ENCODE data around the gene ZNF2.
"Not testable (repeated sequence)": the region's sequence is repeated elsewhere in the genome, so short reads cannot be mapped to it uniquely, and the experiment has no call there.

Gene ZNF2

DNA sequence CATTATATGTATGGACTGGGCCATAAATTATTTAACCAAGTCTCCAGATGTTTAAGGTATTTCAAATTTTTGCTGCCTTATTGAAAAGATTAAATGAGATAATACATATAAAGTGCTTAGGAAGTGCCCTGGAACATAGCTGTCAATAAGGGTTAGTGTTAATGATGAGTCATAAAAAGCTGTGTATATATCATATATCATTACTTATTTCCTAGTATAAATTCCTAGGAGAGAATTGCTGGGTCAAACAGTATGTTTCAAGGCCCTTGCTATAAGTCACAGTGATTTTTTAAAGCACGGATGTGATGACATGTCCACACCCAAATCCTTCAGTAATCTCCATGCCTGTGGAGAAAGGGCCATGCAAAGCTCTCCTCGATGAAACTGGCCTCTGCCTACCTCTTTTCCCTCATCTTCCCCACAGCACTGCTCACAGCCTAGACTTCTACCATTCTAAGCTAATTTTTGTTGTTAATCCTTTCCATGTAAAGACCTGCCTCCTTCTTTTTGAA, 8.5 kb downstream of the ZNF2 start:
- Mint-ChIP-seq H3K4me3 (no peak overlapping the region), H3K36me3 (ENCODE audit: low read depth) (peaks cover 19% of the 10 kb centered on the region), H3K4me1 (ENCODE audit: low read depth) (no peaks in the 10 kb centered on the region), H3K27me3 (ENCODE audit: low read depth) (no peaks in the 10 kb centered on the region), H3K27ac (no peak overlapping the region), H3K9me3 (peaks cover 15% of the 10 kb centered on the region)
- no peak for DNase-seq (ENCODE audit: low spot score)

- no peaks in the 10 kb centered on the region for H3K4me1 Mint-ChIP-seq (ENCODE audit: low read depth)
- peaks cover 48% of the 10 kb centered on the region for H3K9me3 Mint-ChIP-seq
- peaks cover 62% of the 10 kb centered on the region for H3K36me3 Mint-ChIP-seq (ENCODE audit: low read depth)
- no peak overlapping the region for H3K4me3 Mint-ChIP-seq
- no peaks in the 10 kb centered on the region for H3K27me3 Mint-ChIP-seq (ENCODE audit: low read depth)
- no peak overlapping the region for H3K27ac Mint-ChIP-seq
- DNase-seq (ENCODE audit: low spot score), result no peak
Measured at GRCh38 chr2:95179451-95179850, 13.8 kb downstream of the ZNF2 start.

DNA sequence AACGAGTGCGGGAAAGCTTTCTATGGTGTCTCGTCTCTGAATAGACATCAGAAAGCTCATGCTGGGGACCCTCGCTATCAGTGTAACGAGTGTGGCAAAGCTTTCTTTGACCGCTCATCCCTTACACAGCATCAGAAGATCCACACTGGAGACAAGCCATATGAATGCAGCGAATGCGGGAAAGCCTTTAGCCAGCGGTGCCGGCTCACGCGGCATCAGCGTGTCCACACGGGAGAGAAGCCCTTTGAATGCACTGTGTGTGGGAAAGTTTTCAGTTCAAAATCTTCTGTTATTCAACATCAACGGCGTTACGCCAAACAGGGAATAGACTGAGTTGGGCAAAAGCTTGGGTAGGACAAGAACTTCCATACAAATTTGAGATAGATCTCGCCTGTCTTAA, 16.2 kb downstream of the ZNF2 start:
- Mint-ChIP-seq H3K4me1 (ENCODE audit: low read depth) (no peaks in the 10 kb centered on the region), H3K27me3 (ENCODE audit: low read depth) (no peaks in the 10 kb centered on the region), H3K4me3 (no peak overlapping the region), H3K36me3 (ENCODE audit: low read depth) (peaks cover 62% of the 10 kb centered on the region), H3K9me3 (peaks cover 56% of the 10 kb centered on the region), H3K27ac (no peak overlapping the region)
- no peak for DNase-seq (ENCODE audit: low spot score)

DNA sequence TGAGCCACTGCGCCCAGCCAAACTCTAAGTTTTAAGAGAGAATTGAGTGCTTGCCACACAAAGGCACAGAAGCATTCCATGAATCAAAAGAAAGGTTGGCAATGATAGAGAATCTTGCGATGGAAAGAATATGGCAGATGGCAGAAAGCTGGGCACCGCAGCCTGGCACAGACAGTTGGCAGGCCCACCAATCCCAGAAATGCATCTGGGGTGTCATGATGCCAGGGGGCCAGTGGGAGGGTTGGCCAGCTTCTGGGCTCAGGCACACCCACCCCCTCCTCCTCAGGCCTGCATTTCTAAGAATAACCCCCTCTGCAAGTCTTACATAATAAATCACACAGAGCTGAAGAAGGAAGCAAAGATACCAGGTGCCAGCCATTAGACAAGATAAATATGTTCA, 19.6 kb downstream of the ZNF2 start:
- peaks cover 33% of the 10 kb centered on the region for H3K36me3 Mint-ChIP-seq (ENCODE audit: low read depth)
- no peaks in the 10 kb centered on the region for H3K4me1 Mint-ChIP-seq (ENCODE audit: low read depth)
- no peak overlapping the region for H3K27ac Mint-ChIP-seq
- no peak overlapping the region for H3K4me3 Mint-ChIP-seq
- no peak for DNase-seq (ENCODE audit: low spot score)
- H3K27me3 Mint-ChIP-seq (ENCODE audit: low read depth), result no peaks in the 10 kb centered on the region
- H3K9me3 Mint-ChIP-seq, result peaks cover 35% of the 10 kb centered on the region

GRCh38 chr2:95185973-95186372, 20.4 kb downstream of the ZNF2 start:
- Mint-ChIP-seq H3K4me3 (no peak overlapping the region), H3K4me1 (ENCODE audit: low read depth) (no peaks in the 10 kb centered on the region), H3K27ac (no peak overlapping the region), H3K27me3 (ENCODE audit: low read depth) (no peaks in the 10 kb centered on the region), H3K9me3 (peaks cover 29% of the 10 kb centered on the region), H3K36me3 (ENCODE audit: low read depth) (peaks cover 26% of the 10 kb centered on the region)
- DNase-seq (ENCODE audit: low spot score), result no peak

GRCh38 chr2:95192956-95193355, 27.3 kb downstream of the ZNF2 start:
- not testable (repeated sequence) for H3K4me3 Mint-ChIP-seq; H3K36me3 Mint-ChIP-seq (ENCODE audit: low read depth); H3K27ac Mint-ChIP-seq; H3K9me3 Mint-ChIP-seq; H3K27me3 Mint-ChIP-seq (ENCODE audit: low read depth); H3K4me1 Mint-ChIP-seq (ENCODE audit: low read depth)
- peak; percentile 30 for DNase-seq (ENCODE audit: low spot score)

DNA sequence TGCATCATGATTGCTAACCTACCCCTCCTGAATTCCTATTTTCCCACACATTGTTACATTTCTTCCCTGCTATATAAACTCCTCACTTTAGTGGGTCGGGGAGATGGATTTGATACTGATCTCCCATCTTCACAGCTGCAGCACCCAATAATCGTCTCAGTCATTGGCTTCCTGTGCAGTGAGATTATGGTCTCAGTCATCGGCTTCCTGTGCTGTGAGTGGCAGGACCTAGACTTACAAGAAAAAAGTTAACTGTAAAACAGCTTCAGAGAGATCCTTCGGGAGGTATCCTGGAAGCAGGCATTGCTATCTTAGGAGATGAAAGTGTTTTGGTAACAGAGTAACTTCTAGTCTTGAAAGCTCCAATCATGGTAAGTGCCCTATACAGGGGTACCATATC, 38.3 kb downstream of the ZNF2 start:
- Mint-ChIP-seq H3K4me3 (no peak overlapping the region), H3K36me3 (ENCODE audit: low read depth) (peaks cover 10% of the 10 kb centered on the region), H3K27ac (no peak overlapping the region), H3K9me3 (peaks cover 10% of the 10 kb centered on the region), H3K4me1 (ENCODE audit: low read depth) (peaks cover 7% of the 10 kb centered on the region), H3K27me3 (ENCODE audit: low read depth) (no peaks in the 10 kb centered on the region)
- DNase-seq (ENCODE audit: low spot score), result no peak

DNA sequence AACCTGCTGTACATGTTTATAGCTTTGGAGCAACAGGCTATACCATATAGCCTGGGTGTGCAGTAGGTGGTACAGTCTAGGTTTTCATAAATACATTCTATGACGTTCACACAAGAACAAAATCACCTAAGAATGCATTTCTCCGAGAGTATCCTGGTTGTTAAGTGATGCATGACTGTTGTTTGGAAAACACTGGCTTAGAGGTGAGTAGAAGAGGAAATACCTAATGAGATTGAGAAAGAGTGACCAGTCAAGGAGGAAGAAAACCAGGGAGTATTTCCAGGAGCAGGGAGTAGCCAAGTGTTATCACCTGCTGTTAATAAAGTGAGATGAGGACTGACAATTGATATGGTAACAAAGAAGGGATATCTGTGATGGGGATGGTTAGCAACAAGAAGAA, 38.8 kb downstream of the ZNF2 start:
- no peak overlapping the region for H3K4me3 Mint-ChIP-seq
- DNase-seq (ENCODE audit: low spot score), result no peak
- H3K27me3 Mint-ChIP-seq (ENCODE audit: low read depth), result no peaks in the 10 kb centered on the region
- H3K36me3 Mint-ChIP-seq (ENCODE audit: low read depth), result peaks cover 15% of the 10 kb centered on the region
- H3K27ac Mint-ChIP-seq, result no peak overlapping the region
- peaks cover 7% of the 10 kb centered on the region for H3K4me1 Mint-ChIP-seq (ENCODE audit: low read depth)
- H3K9me3 Mint-ChIP-seq, result peaks cover 15% of the 10 kb centered on the region

DNA sequence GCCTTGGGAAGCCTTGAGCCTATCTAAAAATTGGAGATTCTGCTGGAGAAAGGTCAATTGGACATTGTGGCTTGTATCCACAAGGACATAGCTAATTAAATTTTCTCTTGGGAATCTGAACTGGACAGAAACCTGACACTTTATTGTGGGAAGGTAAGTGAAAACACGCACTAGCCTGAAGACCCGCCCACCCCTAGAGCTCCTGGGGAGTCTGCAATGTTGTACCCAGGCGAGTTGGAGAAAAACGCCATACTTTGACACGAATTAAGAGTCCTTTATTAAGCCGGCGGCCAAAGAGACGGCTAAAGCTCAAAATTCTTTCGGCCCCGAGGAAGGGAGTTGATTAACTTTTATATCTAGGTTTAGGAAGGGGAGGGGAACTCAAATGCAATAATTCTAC, 40.5 kb downstream of the ZNF2 start:
- no peak for DNase-seq (ENCODE audit: low spot score)
- peaks cover 21% of the 10 kb centered on the region for H3K9me3 Mint-ChIP-seq
- H3K4me3 Mint-ChIP-seq, result peak overlapping the region; percentile 93
- H3K36me3 Mint-ChIP-seq (ENCODE audit: low read depth), result peaks cover 25% of the 10 kb centered on the region
- peak overlapping the region; percentile 32 for H3K27ac Mint-ChIP-seq
- no peaks in the 10 kb centered on the region for H3K27me3 Mint-ChIP-seq (ENCODE audit: low read depth)
- peaks cover 7% of the 10 kb centered on the region for H3K4me1 Mint-ChIP-seq (ENCODE audit: low read depth)

DNA sequence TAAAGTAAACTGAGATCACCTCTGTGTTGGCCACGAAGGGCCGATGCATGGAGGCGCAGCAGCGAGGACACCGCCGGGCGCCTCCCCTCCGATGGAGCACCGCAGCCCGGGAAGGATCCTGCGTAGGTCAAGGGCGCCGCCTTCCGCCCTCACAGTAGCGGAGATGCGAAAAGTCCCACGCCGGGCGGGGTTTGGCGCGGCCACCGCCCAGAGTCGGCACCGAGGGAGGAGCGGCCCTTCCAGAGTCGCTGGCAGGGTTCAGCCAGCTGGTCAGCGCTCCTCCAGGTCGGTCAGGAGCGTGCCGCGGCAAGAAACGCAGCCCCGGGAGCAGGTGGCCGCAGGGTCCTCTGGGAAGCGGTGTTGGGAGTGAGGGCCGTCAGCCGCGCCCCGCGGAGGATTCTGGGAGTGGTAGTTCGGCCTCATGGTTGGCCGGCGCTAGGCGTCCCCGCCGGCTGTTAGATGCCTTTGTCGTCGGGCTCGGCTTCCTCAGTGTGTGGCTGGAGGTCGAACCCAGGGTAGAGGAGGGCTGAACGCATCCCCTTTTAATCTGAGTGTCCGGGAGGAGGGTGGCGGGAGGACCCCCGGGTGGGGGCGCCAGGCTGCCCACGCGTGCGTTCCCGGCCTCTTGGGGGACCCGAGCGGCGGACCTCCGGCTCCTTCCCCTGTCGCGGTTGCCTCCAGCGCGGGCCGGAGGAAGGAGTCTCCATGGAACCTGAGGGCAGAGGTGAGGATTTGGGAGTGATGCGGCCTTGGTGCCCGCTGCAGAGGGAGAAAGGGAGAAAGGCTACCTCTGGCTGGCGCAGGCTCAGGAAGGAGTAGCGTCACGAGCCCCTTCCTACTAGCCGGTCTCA, 41.7 kb downstream of the ZNF2 start, which contains the start of gene ZNF892:
TSS of gene ZNF892 (plus strand) at position 411 of the 851 bp plus-strand sequence. CDS start at position 706, 295 bp downstream.
- Mint-ChIP-seq H3K4me1 (ENCODE audit: low read depth) (peaks cover 7% of the 10 kb centered on the region), H3K36me3 (ENCODE audit: low read depth) (peaks cover 36% of the 10 kb centered on the region)

GRCh38 chr2:95208106-95208505, 42.5 kb downstream of the ZNF2 start:
- peak overlapping the region; percentile 93 for H3K4me3 Mint-ChIP-seq
- H3K36me3 Mint-ChIP-seq (ENCODE audit: low read depth), result peaks cover 42% of the 10 kb centered on the region
- peaks cover 7% of the 10 kb centered on the region for H3K4me1 Mint-ChIP-seq (ENCODE audit: low read depth)
- H3K9me3 Mint-ChIP-seq, result peaks cover 38% of the 10 kb centered on the region
- no peaks in the 10 kb centered on the region for H3K27me3 Mint-ChIP-seq (ENCODE audit: low read depth)
- H3K27ac Mint-ChIP-seq, result no peak overlapping the region
- no peak for DNase-seq (ENCODE audit: low spot score)

More for the DNA sequence above, 41.7 kb downstream of the ZNF2 start, which contains the start of gene ZNF892:
- peak within 1 kb of the TSS; percentile 71 for H3K27ac Mint-ChIP-seq
- peak; percentile 83 for DNase-seq (ENCODE audit: low spot score)
- peak within 1 kb of the TSS; percentile 93 for H3K4me3 Mint-ChIP-seq
- H3K27me3 Mint-ChIP-seq (ENCODE audit: low read depth), result no peaks in the 10 kb centered on the region
- H3K9me3 Mint-ChIP-seq, result peaks cover 31% of the 10 kb centered on the region

DNA sequence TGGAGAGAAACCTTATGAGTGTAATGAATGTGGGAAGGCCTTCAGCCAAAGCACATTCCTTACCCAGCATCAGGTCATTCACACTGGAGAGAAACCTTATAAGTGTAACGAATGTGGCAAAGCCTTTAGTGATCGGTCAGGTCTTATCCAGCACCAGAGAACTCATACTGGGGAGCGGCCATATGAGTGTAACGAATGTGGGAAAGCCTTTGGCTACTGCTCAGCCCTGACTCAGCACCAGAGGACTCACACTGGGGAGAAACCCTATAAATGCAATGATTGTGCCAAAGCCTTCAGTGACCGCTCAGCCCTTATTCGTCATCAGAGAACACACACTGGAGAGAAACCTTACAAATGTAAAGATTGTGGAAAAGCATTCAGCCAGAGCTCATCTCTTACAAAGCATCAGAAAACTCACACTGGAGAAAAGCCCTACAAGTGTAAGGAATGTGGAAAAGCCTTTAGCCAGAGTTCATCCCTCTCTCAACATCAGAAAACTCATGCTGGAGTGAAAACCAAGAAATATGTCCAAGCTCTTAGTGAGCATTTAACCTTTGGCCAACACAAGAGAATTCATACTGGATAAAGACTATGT, 49.5 kb downstream of the ZNF2 start:
- Mint-ChIP-seq H3K27ac (no peak overlapping the region), H3K4me3 (no peak overlapping the region), H3K4me1 (ENCODE audit: low read depth) (no peaks in the 10 kb centered on the region), H3K27me3 (ENCODE audit: low read depth) (no peaks in the 10 kb centered on the region), H3K9me3 (peaks cover 89% of the 10 kb centered on the region), H3K36me3 (ENCODE audit: low read depth) (peaks cover 62% of the 10 kb centered on the region)
- no peak for DNase-seq (ENCODE audit: low spot score)

DNA sequence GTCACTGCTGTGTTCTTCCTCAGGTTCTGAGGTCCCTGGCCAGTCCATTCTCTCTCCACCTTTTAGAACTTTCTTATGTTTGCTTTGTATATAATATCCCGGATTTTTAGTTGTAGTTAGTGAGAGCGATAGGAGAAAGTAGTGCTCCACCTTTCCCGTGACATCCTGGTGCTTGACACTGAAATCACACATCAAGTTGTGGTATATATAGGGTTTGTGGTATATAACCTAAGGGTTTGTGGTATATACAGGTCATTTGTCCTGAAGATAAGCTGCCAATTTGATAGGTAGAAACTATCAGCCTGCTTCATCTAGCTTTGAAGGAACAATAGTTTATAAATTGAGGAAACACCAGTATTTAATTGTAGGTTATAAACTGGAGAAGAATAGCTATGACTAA, 54.8 kb downstream of the ZNF2 start:
- H3K4me1 Mint-ChIP-seq (ENCODE audit: low read depth), result no peaks in the 10 kb centered on the region
- no peak overlapping the region for H3K4me3 Mint-ChIP-seq
- H3K9me3 Mint-ChIP-seq, result peaks cover 75% of the 10 kb centered on the region
- H3K36me3 Mint-ChIP-seq (ENCODE audit: low read depth), result peaks cover 22% of the 10 kb centered on the region
- no peak for DNase-seq (ENCODE audit: low spot score)
- H3K27ac Mint-ChIP-seq, result no peak overlapping the region
- H3K27me3 Mint-ChIP-seq (ENCODE audit: low read depth), result no peaks in the 10 kb centered on the region

DNA sequence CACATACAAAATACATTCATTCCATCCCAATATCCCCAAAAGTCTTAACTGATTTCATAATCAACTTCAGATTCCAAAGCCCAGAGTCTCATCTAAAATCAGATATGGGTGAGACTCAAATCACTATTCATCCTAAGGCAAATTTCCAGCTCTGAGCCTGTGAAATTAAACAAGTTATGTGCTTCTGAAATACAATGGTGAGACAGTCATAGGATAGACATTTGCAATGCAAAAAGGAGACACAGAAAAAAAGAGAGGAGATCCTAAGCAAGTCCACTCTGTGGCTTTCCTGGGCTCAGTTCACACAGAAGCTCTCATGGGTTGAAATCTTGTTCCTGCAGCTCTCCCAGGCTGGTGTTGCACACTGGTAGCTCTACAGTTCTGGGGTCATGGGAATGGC, 60.0 kb downstream of the ZNF2 start:
- peaks cover 43% of the 10 kb centered on the region for H3K9me3 Mint-ChIP-seq
- no peak overlapping the region for H3K27ac Mint-ChIP-seq
- no peak for DNase-seq (ENCODE audit: low spot score)
- H3K4me3 Mint-ChIP-seq, result no peak overlapping the region
- H3K27me3 Mint-ChIP-seq (ENCODE audit: low read depth), result no peaks in the 10 kb centered on the region
- no peaks in the 10 kb centered on the region for H3K4me1 Mint-ChIP-seq (ENCODE audit: low read depth)
- H3K36me3 Mint-ChIP-seq (ENCODE audit: low read depth), result peaks cover 4% of the 10 kb centered on the region
